ENCODE data around the gene GRK7.

GRK7 gene

DNA sequence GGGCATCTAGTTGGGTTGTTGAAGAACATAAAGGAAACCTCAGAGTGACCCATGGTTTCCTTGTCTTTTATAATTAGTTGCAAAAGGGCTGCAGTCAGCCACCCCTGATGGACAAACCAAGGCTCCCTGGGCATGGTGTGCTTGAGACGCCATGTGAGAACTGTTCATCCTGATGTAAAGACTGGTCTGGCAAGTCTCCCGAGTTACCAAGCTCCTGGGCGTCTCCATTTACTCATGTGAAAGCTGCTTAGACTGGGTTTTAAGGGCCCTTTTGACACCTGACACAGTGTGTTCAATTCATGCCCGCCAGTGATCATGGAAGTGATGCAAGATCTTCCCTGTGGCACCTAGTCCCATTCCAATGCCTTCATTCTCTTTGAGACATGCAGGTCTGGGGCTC lies 49.4 kb downstream of the GRK7 start:
- no peak for DNase-seq (ENCODE audit: low read depth)
- TF ChIP-seq CTCF (IDR thresholded peaks at IDR 0.05; ENCODE audit: insufficient read depth, low read depth, low read length, missing control alignments), result no peak
- H3K4me3 ChIP-seq (ENCODE audit: low read depth, low read length), result no peak overlapping the region
